Breast epithelium (tissue), 3 donors: ENCODE measurements around the gene SYT6.

Experiments used
- POLR2A ChIP-seq: fragments of 450-650 bp; IDR thresholded peaks from one replicate; pipeline ENCODE4 v1.6.1; 2016; ENCODE audit warnings: antibody characterized with exemption, mild to moderate bottlenecking, moderate library complexity
- TF ChIP-seq, protein P1 (sequence below), 3 donors: fragments of 450-650 bp; IDR thresholded peaks; one replicate each; pipeline ENCODE4 v1.5.1; 2016 to 2017; ENCODE audit warnings: antibody characterized with exemption in 3 of 3, mild to moderate bottlenecking in 3 of 3, moderate library complexity in 3 of 3

DNA sequence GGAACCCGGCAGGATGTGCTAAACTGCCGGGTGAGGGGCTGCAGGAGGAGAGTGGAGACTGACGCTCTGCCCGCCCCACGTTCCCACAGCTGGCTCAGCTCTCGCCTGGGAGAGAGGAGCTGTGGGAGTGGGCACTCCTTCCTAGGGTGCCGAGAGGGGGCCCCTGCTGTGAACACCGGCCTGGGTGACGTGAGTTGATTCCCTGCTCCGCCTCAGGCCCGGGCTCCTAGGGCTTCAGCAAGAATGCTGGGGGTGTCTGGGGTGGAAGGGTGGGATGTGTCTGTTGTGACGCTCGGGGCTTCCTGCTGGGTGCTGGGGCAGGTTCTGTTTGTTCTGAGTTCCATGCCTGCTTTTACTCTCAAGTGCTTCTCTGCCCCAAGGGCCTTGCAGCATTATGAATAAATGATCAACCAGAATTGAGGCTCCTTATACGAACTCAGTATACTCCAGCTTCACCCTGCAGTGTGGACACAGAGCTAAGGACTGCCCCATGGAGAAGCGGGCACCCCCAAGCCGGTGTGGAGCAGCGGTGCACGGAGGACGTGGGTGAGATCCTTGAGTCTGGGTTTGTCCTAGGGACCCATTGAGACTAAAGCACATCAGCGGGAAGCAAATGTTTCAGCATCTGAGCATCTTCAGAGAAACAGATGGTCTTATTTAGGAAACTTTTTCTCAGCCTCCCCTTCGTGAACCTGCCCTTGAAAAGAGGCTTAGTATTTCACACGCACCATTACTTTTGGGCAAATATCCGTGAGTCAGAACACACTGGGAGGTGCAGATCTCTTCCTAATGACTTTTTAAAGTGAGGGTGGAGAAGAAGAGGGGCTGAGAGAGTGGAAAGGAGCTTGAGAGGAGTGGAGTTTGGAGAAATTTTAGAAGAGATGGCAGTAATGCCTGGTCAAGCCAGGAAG lies 41.7 kb downstream of the SYT6 start:
- TF ChIP-seq, protein P1, sequence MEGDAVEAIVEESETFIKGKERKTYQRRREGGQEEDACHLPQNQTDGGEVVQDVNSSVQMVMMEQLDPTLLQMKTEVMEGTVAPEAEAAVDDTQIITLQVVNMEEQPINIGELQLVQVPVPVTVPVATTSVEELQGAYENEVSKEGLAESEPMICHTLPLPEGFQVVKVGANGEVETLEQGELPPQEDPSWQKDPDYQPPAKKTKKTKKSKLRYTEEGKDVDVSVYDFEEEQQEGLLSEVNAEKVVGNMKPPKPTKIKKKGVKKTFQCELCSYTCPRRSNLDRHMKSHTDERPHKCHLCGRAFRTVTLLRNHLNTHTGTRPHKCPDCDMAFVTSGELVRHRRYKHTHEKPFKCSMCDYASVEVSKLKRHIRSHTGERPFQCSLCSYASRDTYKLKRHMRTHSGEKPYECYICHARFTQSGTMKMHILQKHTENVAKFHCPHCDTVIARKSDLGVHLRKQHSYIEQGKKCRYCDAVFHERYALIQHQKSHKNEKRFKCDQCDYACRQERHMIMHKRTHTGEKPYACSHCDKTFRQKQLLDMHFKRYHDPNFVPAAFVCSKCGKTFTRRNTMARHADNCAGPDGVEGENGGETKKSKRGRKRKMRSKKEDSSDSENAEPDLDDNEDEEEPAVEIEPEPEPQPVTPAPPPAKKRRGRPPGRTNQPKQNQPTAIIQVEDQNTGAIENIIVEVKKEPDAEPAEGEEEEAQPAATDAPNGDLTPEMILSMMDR (IDR thresholded peaks at IDR 0.05): no peak
- no peak for TF ChIP-seq POLR2A
